ENCODE measurements around the gene BMERB1.
"Not testable (repeated sequence)": the region's sequence is repeated elsewhere in the genome, so short reads cannot be mapped to it uniquely, and the experiment has no call there.

BMERB1 gene

DNA sequence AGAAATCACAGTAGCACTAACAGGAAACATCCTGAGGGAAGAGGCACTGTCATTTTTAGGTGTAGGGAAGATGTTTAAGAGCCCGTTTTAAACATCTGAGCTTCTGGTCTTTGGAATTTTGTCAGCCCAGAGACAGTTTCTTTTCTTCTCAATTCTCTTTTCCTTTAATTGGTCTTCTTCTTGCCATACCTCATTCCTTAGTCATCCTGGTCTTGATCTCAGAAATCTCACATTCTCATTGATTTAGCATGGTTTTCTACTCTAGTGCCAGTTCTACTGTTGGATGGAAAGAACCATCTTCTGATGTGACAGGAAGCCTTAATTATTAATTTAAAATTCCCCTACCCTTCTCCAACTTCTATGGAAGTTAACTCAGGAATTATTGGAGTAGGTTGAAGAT lies 25.4 kb downstream of the BMERB1 start:
- Histone ChIP-seq H3K9ac (no peak overlapping the region), H3K4me2 (no peak overlapping the region), H3K9me3 (peaks cover 5% of the 10 kb centered on the region; the same call in 1 of the 2 replicates), H4K20me1 (no peaks in the 10 kb centered on the region), H3K27me3 (no peaks in the 10 kb centered on the region), H3K27ac (no peak overlapping the region), H3K4me3 (no peak overlapping the region), H3K4me1 (0 out of 2 replicates have a peak, but pooled peaks cover 7% of the 10 kb centered on the region), H3K36me3 (no peaks in the 10 kb centered on the region)
- TF ChIP-seq Cebpa-rat (IDR thresholded peaks at IDR 0.05) = no peak

DNA sequence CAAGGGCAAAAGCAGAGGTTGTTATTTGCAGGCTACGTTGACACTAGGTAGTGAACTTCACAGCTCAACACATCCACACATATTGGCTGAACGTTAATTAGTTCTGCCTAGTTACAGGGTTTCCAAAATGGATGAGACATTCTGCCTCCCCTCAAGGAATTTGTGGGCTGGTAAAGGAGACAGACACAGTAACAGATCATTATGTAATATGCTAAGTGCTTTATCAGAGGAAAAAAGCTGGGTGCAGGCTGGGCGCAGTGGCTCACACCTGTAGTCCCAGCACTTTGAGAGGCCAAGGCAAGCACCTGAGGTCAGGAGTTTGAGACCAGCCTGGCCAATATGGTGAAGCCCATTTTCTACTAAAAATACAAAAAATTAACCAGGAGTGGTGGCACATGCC lies 26.2 kb downstream of the BMERB1 start:
- 0 out of 2 replicates have a peak, but pooled peaks cover 7% of the 10 kb centered on the region for H3K4me1 ChIP-seq
- no peak overlapping the region for H3K4me2 ChIP-seq
- H3K9me3 ChIP-seq = peaks cover 5% of the 10 kb centered on the region; the same call in 1 of the 2 replicates
- no peak overlapping the region for H3K4me3 ChIP-seq
- no peaks in the 10 kb centered on the region for H3K36me3 ChIP-seq
- no peak overlapping the region for H3K27ac ChIP-seq
- no peaks in the 10 kb centered on the region for H3K27me3 ChIP-seq
- H3K9ac ChIP-seq = no peak overlapping the region
- H4K20me1 ChIP-seq = no peaks in the 10 kb centered on the region
- TF ChIP-seq Cebpa-rat (IDR thresholded peaks at IDR 0.05) = no peak

DNA sequence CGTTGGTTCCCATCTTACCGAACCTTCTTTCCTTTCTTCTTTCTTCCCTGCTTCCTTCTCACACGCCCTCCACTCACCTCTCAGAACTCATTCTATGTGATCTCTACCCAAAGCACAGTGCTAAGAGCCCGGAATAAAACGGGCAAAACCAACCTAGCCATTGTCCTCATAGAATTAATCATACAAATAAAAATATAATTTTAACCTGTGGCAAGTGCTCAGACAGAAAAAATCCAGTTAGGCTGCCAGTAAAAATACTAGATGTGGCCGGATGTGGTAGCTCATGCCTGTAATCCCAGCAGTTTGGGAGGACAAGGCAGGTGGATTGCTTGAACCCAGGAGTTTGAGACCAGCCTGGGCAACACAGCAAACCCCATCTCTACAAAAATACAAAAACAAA lies 27.0 kb downstream of the BMERB1 start:
- Histone ChIP-seq H3K4me2 (no peak overlapping the region), H3K27ac (no peak overlapping the region), H3K9me3 (peaks cover 5% of the 10 kb centered on the region; the same call in 1 of the 2 replicates), H3K36me3 (no peaks in the 10 kb centered on the region), H3K4me1 (0 out of 2 replicates have a peak, but pooled peaks cover 7% of the 10 kb centered on the region), H4K20me1 (no peaks in the 10 kb centered on the region), H3K27me3 (no peaks in the 10 kb centered on the region), H3K9ac (no peak overlapping the region), H3K4me3 (no peak overlapping the region)
- TF ChIP-seq Cebpa-rat (IDR thresholded peaks at IDR 0.05) = no peak

DNA sequence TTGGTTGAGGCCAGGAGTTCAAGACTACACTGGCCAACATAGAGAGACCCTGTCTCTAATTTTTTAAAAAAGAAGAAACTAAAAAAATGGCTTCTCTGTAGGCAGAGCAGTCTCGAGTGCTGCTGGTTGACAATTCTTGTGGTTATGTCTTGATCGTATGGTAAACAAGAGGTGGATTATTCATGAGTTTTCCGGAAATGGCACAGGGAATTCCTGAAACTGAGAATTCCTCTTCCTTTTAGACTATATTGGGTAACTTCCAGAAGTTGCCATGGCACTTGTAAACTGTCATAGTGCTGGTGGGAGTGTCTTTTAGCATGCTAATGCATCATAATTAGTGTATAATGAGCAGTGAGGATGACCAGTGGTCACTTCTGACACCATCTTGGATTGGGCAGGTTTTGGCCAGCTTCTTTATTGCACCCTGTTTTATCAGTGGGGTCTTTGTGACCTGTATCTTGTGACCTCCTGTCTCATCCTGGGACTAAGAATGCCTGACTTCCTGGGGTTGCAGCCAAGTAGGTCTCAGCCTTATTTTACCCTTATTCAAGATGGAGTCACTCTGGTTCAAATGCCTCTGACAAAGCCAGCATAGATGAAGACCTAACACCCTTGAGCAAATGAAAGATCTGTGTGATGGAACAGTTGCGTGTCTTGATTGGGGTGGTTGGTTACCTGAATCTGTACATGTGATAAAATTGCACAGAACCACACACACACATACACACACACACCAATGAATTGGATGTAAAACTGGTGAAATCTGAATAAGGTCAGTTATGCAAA lies 30.2 kb downstream of the BMERB1 start:
- Histone ChIP-seq H3K9ac (no peak overlapping the region), H3K36me3 (no peaks in the 10 kb centered on the region), H4K20me1 (no peaks in the 10 kb centered on the region), H3K4me3 (no peak overlapping the region), H3K27ac (no peak overlapping the region), H3K4me2 (no peak overlapping the region), H3K27me3 (no peaks in the 10 kb centered on the region), H3K4me1 (no peaks in the 10 kb centered on the region), H3K9me3 (no peaks in the 10 kb centered on the region)
- no peak for TF ChIP-seq Cebpa-rat (IDR thresholded peaks at IDR 0.05)

DNA sequence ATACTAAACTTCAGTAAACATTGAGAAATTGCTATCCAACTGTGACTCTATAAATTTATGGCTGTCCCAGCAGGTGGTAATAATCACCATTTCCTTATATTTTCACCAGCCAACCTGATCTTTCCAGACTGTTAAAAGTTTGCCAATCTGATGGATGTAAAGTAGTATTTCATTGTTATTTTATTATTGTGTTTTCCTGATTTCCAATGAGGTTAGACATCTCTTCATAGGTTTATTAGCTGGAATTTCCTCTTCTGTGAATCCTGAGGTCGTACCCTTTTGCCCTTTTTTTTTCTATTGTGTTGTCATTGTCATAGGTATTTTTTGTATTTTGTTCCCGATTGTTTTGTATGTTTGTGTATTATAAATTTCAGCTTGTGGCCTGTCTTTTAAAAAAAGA lies 31.7 kb downstream of the BMERB1 start:
- Histone ChIP-seq H3K4me1 (no peaks in the 10 kb centered on the region), H3K9ac (no peak overlapping the region), H3K36me3 (no peaks in the 10 kb centered on the region), H3K4me2 (no peak overlapping the region), H3K4me3 (no peak overlapping the region), H4K20me1 (no peaks in the 10 kb centered on the region), H3K27ac (no peak overlapping the region), H3K27me3 (no peaks in the 10 kb centered on the region), H3K9me3 (no peaks in the 10 kb centered on the region)
- no peak for TF ChIP-seq Cebpa-rat (IDR thresholded peaks at IDR 0.05)

DNA sequence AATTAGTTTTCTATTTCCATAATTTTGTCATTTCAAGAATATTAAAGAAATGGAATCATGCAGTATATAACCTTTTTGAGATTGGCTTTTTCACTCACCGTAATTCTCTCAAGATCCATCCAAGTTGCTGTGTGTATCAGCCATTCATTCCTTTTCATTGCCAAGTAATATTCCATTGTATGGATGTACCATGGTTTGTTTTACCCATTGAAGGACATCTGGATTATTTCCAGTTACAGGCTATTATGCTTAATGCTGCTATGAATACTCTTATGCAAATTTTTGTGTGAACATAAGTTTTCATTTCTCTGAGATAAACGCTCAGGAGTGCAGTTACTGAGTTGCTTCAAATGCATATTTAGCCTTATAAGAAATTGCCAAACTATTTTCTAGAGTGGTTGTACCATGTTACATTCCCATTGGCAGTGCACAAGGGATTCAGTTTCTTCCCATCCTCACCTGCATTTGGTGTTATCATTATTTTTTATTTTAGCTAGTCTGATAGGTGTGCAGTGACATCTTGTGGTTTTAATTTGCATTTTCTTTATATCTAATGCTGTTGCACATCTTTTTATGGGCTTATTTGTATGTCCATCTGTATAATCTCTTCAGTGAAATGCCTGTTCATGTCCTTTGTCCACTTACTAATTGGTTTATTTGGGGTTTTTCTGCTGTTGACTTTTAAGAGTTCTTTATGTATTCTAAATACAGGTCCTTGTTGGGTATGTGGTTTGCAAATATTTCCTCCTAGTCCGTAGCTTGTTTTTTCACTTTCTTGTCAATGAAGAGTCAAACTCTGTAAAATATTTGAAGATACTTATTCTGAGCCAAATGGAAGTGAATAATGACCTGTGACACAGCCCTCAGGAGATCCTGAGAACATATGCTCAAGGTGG lies 32.7 kb downstream of the BMERB1 start:
- TF ChIP-seq Cebpa-rat (IDR thresholded peaks at IDR 0.05) = no peak
- H3K9me3 ChIP-seq = no peaks in the 10 kb centered on the region
- H3K4me1 ChIP-seq = no peaks in the 10 kb centered on the region
- no peak overlapping the region for H3K4me3 ChIP-seq
- no peaks in the 10 kb centered on the region for H3K27me3 ChIP-seq
- H3K4me2 ChIP-seq = no peak overlapping the region
- no peaks in the 10 kb centered on the region for H4K20me1 ChIP-seq
- no peaks in the 10 kb centered on the region for H3K36me3 ChIP-seq
- H3K27ac ChIP-seq = no peak overlapping the region
- no peak overlapping the region for H3K9ac ChIP-seq

DNA sequence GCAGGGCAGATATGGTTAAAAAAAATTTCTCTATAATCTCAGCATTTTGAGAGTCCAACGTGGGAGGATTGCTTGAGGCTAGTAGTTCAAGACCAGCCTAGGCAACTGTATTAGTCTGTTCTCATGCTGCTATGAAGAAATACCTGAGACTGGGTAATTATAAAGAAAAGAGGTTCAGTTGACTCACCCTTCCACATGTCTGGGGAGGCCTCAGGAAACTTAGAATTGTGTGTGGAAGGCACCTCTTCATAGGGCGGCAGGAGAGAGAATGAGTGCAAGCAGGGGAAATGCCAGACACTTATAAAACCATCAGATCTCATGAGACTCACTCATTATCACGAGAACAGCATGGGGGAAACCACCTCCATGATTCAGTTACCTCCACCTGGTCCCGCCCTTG lies 42.6 kb downstream of the BMERB1 start:
- not testable (repeated sequence) for H3K4me2 ChIP-seq, H3K27ac ChIP-seq, H3K4me3 ChIP-seq, H3K36me3 ChIP-seq, H3K9ac ChIP-seq, H4K20me1 ChIP-seq, H3K4me1 ChIP-seq, H3K27me3 ChIP-seq
- H3K9me3 ChIP-seq = peaks cover 21% of the 10 kb centered on the region

DNA sequence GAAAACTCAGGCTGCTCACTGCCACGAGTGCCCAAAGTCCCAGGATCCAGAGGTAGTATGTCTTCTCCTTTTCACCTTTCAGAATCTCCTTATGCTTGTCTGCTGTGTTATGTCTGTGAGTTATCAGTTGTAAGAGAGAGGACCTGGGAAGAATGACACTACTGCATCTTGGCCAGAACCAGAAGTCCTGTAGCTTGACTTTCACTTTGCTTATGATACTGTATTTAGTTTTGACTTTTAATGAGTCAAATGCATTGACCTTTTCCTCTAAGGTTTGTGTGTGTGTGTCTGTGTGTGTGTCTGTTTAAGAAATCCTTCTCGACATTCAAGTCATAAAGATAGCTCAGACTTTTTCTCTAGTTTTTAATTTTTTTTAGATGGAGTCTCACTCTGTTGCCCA lies 43.4 kb downstream of the BMERB1 start:
- H3K27me3 ChIP-seq = no peaks in the 10 kb centered on the region
- H3K9me3 ChIP-seq = peaks cover 21% of the 10 kb centered on the region

DNA sequence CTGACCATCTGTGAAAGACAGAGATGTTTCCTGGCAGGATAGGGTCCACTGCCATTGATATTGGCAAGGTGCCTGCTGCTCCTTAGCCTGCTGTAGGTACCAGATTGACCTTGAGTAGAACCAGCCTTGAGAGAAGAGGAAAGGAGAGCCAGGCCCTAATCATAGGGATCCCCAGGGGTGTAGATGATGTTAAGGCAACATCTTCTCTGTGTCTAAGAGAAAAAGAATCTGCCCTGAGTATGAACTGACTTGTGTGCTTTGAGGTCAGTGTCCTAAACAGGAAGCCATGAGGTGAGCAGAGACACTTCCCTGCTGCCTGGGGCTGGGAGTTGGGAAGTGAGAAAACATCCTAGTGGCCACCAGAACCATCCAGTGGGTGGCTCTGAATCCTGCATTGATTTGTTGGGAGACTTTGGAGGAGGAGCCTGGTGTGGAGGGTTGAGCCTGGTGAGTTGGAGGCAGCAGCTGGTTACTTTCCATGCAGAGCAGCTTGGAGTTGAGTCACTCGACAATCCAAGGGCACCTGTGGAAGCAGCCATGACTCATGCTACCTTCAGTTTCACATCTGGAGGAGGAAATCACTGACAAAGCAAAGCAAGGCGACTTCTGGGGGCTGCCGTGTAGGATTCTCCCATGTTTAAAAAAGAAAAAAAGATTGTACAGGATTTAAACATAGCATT lies 47.8 kb downstream of the BMERB1 start:
- peaks cover 20% of the 10 kb centered on the region for H3K4me1 ChIP-seq
- H3K4me2 ChIP-seq = no peak overlapping the region
- no peaks in the 10 kb centered on the region for H3K9me3 ChIP-seq
- H3K4me3 ChIP-seq = no peak overlapping the region
- no peaks in the 10 kb centered on the region for H3K27me3 ChIP-seq
- no peaks in the 10 kb centered on the region for H4K20me1 ChIP-seq
- H3K9ac ChIP-seq = no peak overlapping the region
- no peak overlapping the region for H3K27ac ChIP-seq
- TF ChIP-seq Cebpa-rat (IDR thresholded peaks at IDR 0.05) = no peak
- no peaks in the 10 kb centered on the region for H3K36me3 ChIP-seq

More for the DNA sequence above, 43.4 kb downstream of the BMERB1 start:
- no peak overlapping the region for H3K9ac ChIP-seq
- no peak overlapping the region for H3K27ac ChIP-seq
- H3K4me1 ChIP-seq = peaks cover 5% of the 10 kb centered on the region; the same call in 1 of the 2 replicates
- TF ChIP-seq Cebpa-rat (IDR thresholded peaks at IDR 0.05) = no peak
- no peaks in the 10 kb centered on the region for H4K20me1 ChIP-seq
- H3K4me2 ChIP-seq = no peak overlapping the region
- no peak overlapping the region for H3K4me3 ChIP-seq
- H3K36me3 ChIP-seq = no peaks in the 10 kb centered on the region
